BE2C (cell line): ENCODE results near the gene HOXC10.
A peak's percentile ranks its signal among the peaks of the same experiment; 100 is the strongest.

Source experiments
- DNase-seq: peaks from one replicate; pipeline ENCODE4 v3.0.0-alpha.2; 2020
- H3K27me3 ChIP-seq: fragments of 250-450 bp; sonication (Bioruptor Pico); 2 replicates; pipeline ENCODE4 v1.5.1; 2020; ENCODE audit warnings: mild to moderate bottlenecking
- H3K36me3 ChIP-seq: fragments of 250-450 bp; sonication (Bioruptor Pico); 2 replicates; pipeline ENCODE4 v1.5.1; 2020; ENCODE audit warnings: mild to moderate bottlenecking
- H3K4me1 ChIP-seq: fragments of 250-450 bp; sonication (Bioruptor Pico); 2 replicates; pipeline ENCODE4 v1.5.1; 2020
- H3K4me3 ChIP-seq: 2 replicates; pipeline ENCODE4 v1.5.1; 2011; ENCODE audit warnings: low read depth, low read length
- H3K9me3 ChIP-seq: fragments of 250-450 bp; sonication (Bioruptor Pico); 2 replicates; pipeline ENCODE4 v1.5.1; 2020
- TF ChIP-seq, protein P1 (sequence below): IDR thresholded peaks from 2 replicates; pipeline ENCODE4 v1.5.1; 2012; ENCODE audit warnings: mild to moderate bottlenecking, low read depth, low read length

HOXC10 gene

GRCh38 chr12:53988541-53989226 is 3.7 kb downstream of the HOXC10 start:
- no peak for DNase-seq
- Histone ChIP-seq H3K4me1 (peaks cover 8% of the 10 kb centered on the region), H3K4me3 (peak overlapping the region; percentile 35), H3K9me3 (no peaks in the 10 kb centered on the region), H3K27me3 (peaks cover 21% of the 10 kb centered on the region), H3K36me3 (no peaks in the 10 kb centered on the region)
- TF ChIP-seq, protein P1, sequence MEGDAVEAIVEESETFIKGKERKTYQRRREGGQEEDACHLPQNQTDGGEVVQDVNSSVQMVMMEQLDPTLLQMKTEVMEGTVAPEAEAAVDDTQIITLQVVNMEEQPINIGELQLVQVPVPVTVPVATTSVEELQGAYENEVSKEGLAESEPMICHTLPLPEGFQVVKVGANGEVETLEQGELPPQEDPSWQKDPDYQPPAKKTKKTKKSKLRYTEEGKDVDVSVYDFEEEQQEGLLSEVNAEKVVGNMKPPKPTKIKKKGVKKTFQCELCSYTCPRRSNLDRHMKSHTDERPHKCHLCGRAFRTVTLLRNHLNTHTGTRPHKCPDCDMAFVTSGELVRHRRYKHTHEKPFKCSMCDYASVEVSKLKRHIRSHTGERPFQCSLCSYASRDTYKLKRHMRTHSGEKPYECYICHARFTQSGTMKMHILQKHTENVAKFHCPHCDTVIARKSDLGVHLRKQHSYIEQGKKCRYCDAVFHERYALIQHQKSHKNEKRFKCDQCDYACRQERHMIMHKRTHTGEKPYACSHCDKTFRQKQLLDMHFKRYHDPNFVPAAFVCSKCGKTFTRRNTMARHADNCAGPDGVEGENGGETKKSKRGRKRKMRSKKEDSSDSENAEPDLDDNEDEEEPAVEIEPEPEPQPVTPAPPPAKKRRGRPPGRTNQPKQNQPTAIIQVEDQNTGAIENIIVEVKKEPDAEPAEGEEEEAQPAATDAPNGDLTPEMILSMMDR: no peak

GRCh38 chr12:53989227-53990113 is 4.5 kb downstream of the HOXC10 start:
- peaks cover 8% of the 10 kb centered on the region for H3K4me1 ChIP-seq
- peak; percentile 58 for DNase-seq
- H3K9me3 ChIP-seq: no peaks in the 10 kb centered on the region
- H3K36me3 ChIP-seq: no peaks in the 10 kb centered on the region
- TF ChIP-seq, protein P1: peak; percentile 68
- peak overlapping the region; percentile 35 for H3K4me3 ChIP-seq
- H3K27me3 ChIP-seq: peaks cover 21% of the 10 kb centered on the region

DNA sequence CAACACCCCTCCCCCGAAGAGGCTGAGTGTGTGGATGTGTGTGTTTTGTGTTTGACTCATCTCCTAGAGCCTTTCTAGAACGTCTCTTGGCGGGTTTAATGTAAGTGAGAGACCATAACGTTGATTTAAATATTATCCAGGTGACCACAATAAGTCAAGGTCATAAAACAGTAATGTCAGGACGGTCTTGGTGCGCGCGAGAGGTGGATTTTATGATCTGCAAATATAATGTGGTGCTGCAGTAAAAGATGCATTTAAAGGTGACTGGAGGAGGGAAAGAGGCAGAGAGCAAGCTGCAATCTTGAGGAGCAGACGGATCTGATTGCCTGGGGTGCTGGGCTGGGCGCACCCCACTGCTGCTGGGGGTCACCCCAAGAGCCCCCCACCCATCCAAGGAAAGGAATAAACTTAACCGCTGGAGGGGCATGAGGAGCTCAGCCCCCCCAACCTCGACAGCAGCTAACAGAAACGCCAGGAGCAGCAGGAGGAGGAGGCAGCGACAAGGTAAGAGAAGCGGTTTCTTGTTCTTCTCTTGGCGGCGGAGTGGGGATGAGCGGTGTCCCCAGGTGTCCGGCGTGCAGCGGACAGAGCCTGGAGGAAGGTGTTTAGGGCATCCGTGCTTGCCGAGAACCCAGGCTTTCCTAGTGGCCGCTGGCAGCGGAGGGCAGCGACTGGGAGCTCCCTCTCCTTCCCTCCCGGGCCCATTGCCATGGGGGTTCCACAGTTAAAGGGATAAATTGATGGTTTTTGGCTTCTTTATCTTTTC is 5.5 kb downstream of the HOXC10 start:
- DNase-seq: no peak
- peaks cover 17% of the 10 kb centered on the region for H3K27me3 ChIP-seq
- H3K9me3 ChIP-seq: no peaks in the 10 kb centered on the region
- TF ChIP-seq, protein P1: no peak
- peaks cover 8% of the 10 kb centered on the region for H3K4me1 ChIP-seq
- no peak overlapping the region for H3K4me3 ChIP-seq
- no peaks in the 10 kb centered on the region for H3K36me3 ChIP-seq

- H3K4me1 ChIP-seq: peaks cover 8% of the 10 kb centered on the region
- H3K27me3 ChIP-seq: peaks cover 12% of the 10 kb centered on the region
Measured at GRCh38 chr12:53991077-53991460, 6.1 kb downstream of the HOXC10 start.

DNA sequence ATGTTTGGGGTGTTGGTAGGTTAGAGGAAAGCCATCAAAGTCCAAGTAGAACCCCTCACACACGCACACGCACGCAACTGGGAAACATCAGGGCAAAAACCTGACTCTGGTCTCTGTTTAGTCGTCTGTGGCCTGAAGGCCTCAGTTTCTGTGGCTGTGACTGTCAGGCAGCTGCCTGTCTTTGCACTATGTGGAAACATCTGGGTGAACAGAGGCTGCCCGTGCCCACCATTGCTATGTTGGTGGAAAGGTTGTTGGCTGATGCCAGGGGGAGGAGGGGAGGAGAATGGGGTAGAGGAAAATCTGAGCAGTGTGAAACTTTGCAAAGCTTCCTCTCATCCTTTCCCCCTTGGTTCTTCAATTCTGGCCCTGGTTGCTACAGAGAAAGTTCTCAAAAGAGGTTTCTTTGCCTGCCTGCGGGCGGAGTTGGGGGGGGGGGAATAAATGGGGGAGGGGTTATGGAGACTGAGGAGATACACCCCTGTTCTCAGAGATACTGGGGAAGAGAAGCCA is 7.5 kb downstream of the HOXC10 start:
- TF ChIP-seq, protein P1: no peak
- Histone ChIP-seq H3K27me3 (no peaks in the 10 kb centered on the region), H3K36me3 (no peaks in the 10 kb centered on the region), H3K9me3 (no peaks in the 10 kb centered on the region), H3K4me1 (peaks cover 8% of the 10 kb centered on the region), H3K4me3 (no peak overlapping the region)
- DNase-seq: no peak

More at GRCh38 chr12:53991077-53991460, 6.1 kb downstream of the HOXC10 start:
- no peak for DNase-seq
- Histone ChIP-seq H3K36me3 (no peaks in the 10 kb centered on the region), H3K4me3 (no peak overlapping the region), H3K9me3 (no peaks in the 10 kb centered on the region)
- TF ChIP-seq, protein P1: no peak
